HEK293 (cell line): ENCODE measurements around the gene FAM184A.

Experiments used
- CTCF ChIA-PET: fragments of 350-600 bp; formaldehyde crosslinking; extraction: SDS; loops from one replicate; lab custom pipeline; 2021; ENCODE audit warnings: antibody characterized with exemption; lab: Yijun Ruan, JAX
- POLR2A ChIA-PET: fragments of 300-600 bp; formaldehyde crosslinking; extraction: SDS; loops from one replicate; lab custom pipeline; 2020; ENCODE audit warnings: antibody characterized with exemption, inconsistent platforms; lab: Yijun Ruan, JAX
- H3K27ac ChIP-seq: fragments of 200-500 bp; sonication (Bioruptor generic); 2 replicates; pipeline ENCODE4 v1.5.1; 2014; ENCODE audit warnings: low read depth, low read length, control low read depth, inconsistent platforms; ENCODE audit errors: extremely low read depth
- H3K36me3 ChIP-seq, 2 experiments: fragments of 200-500 bp in 1 of 2; sonication (Bioruptor generic) in 1 of 2; 1 replicate in 1 of 2; 2 replicates in 1 of 2; pipeline ENCODE4 v1.5.1; 2014 to 2017; ENCODE audit warnings: inconsistent platforms in 2 of 2, low read length in 2 of 2; ENCODE audit not compliant: control insufficient read depth in 2 of 2, insufficient read depth in 1 of 2
- H3K4me1 ChIP-seq: fragments of 200-500 bp; sonication (Bioruptor generic); 2 replicates; pipeline ENCODE4 v1.5.1; 2014; ENCODE audit warnings: mild to moderate bottlenecking, low read length, inconsistent platforms; ENCODE audit not compliant: control insufficient read depth, insufficient read depth
- H3K4me3 ChIP-seq: 2 replicates; pipeline ENCODE4 v1.5.1; 2011; ENCODE audit warnings: low read depth, mild to moderate bottlenecking, control low read depth, low read length, moderate library complexity
- H3K9me3 ChIP-seq: fragments of 200-500 bp; sonication (Bioruptor generic); 2 replicates; pipeline ENCODE4 v1.5.1; 2014; ENCODE audit warnings: low read depth, low read length, inconsistent platforms; ENCODE audit not compliant: control insufficient read depth, insufficient read depth
- BCL11A ChIP-seq: fragments of 450-650 bp; formaldehyde crosslinking; IDR thresholded peaks from 2 replicates; pipeline ENCODE4 v1.5.1; 2016; ENCODE audit warnings: low read depth, missing biosample characterization, missing genetic modification characterization
- FEZF1 ChIP-seq: fragments of 450-650 bp; formaldehyde crosslinking; IDR thresholded peaks from 2 replicates; pipeline ENCODE4 v1.5.1; 2016; ENCODE audit warnings: missing biosample characterization, missing genetic modification characterization
- GLIS2 ChIP-seq: fragments of 450-650 bp; formaldehyde crosslinking; IDR thresholded peaks from 2 replicates; pipeline ENCODE4 v1.5.1; 2016; ENCODE audit warnings: missing biosample characterization, missing genetic modification characterization
- ZBTB20 ChIP-seq: fragments of 450-650 bp; formaldehyde crosslinking; IDR thresholded peaks from 2 replicates; pipeline ENCODE4 v1.5.1; 2016; ENCODE audit warnings: missing biosample characterization, missing genetic modification characterization
- ZFP41 ChIP-seq: fragments of 450-650 bp; formaldehyde crosslinking; IDR thresholded peaks from 2 replicates; pipeline ENCODE4 v1.5.1; 2016; ENCODE audit warnings: missing biosample characterization, missing genetic modification characterization, borderline replicate concordance
- ZNF174 ChIP-seq: fragments of 450-650 bp; formaldehyde crosslinking; IDR thresholded peaks from 2 replicates; pipeline ENCODE4 v1.5.0; 2017; ENCODE audit warnings: missing biosample characterization, mild to moderate bottlenecking, missing genetic modification characterization
- ZNF223 ChIP-seq: fragments of 450-650 bp; formaldehyde crosslinking; IDR thresholded peaks from 2 replicates; pipeline ENCODE4 v1.5.1; 2016; ENCODE audit warnings: missing biosample characterization, missing genetic modification characterization
- ZNF354C ChIP-seq: fragments of 450-650 bp; formaldehyde crosslinking; IDR thresholded peaks from 2 replicates; pipeline ENCODE4 v1.5.1; 2016; ENCODE audit warnings: missing biosample characterization, missing genetic modification characterization, low read depth, borderline replicate concordance
- ZNF416 ChIP-seq: fragments of 450-650 bp; formaldehyde crosslinking; IDR thresholded peaks from 2 replicates; pipeline ENCODE4 v1.5.1; 2016; ENCODE audit warnings: missing biosample characterization, missing genetic modification characterization
- ZNF426 ChIP-seq: fragments of 450-650 bp; formaldehyde crosslinking; IDR thresholded peaks from 2 replicates; pipeline ENCODE4 v1.5.1; 2017; ENCODE audit warnings: missing biosample characterization, missing genetic modification characterization, mild to moderate bottlenecking, inconsistent platforms, moderate library complexity
- ZNF514 ChIP-seq: fragments of 450-650 bp; formaldehyde crosslinking; IDR thresholded peaks from 2 replicates; pipeline ENCODE4 v1.5.1; 2016; ENCODE audit warnings: missing biosample characterization, missing genetic modification characterization
- ZNF544 ChIP-seq: fragments of 450-650 bp; formaldehyde crosslinking; IDR thresholded peaks from 2 replicates; pipeline ENCODE4 v1.5.0; 2017; ENCODE audit warnings: missing biosample characterization, missing genetic modification characterization
- ZNF624 ChIP-seq: fragments of 450-650 bp; formaldehyde crosslinking; IDR thresholded peaks from 2 replicates; pipeline ENCODE4 v1.5.1; 2017; ENCODE audit warnings: missing biosample characterization, missing genetic modification characterization
- ZNF654 ChIP-seq: fragments of 450-650 bp; formaldehyde crosslinking; IDR thresholded peaks from 2 replicates; pipeline ENCODE4 v1.5.1; 2016; ENCODE audit warnings: low read depth, missing biosample characterization, missing genetic modification characterization
- ZNF76 ChIP-seq: fragments of 450-650 bp; formaldehyde crosslinking; IDR thresholded peaks from 2 replicates; pipeline ENCODE4; 2016; ENCODE audit warnings: low read depth, missing biosample characterization, missing genetic modification characterization, borderline replicate concordance
- TF ChIP-seq, protein P1 (sequence below): fragments of 450-650 bp; formaldehyde crosslinking; IDR thresholded peaks from 2 replicates; pipeline ENCODE4 v1.5.1; 2016; ENCODE audit warnings: missing biosample characterization, missing genetic modification characterization, borderline replicate concordance
- TF ChIP-seq, protein P2 (sequence below): fragments of 450-650 bp; formaldehyde crosslinking; optimal IDR thresholded peaks from 2 replicates; pipeline ENCODE3; 2016; ENCODE audit warnings: missing biosample characterization, mild to moderate bottlenecking, missing genetic modification characterization
- TF ChIP-seq, protein P3 (sequence below): fragments of 450-650 bp; formaldehyde crosslinking; IDR thresholded peaks from 2 replicates; pipeline ENCODE4 v1.5.1; 2016; ENCODE audit warnings: missing biosample characterization, missing genetic modification characterization
- TF ChIP-seq, protein P4 (sequence below): fragments of 450-650 bp; formaldehyde crosslinking; IDR thresholded peaks from 2 replicates; pipeline ENCODE4 v1.5.0; 2017; ENCODE audit warnings: missing biosample characterization, missing genetic modification characterization, borderline replicate concordance

The FAM184A gene

GRCh38 chr6:118959903-118960302 lies 118.6 kb downstream of the FAM184A start:
- CTCF ChIA-PET = interaction anchor here (1.0 to 1.3 kb wide), 2 partner anchors 151 to 170 kb away, joined by 4 to 7 read pairs; no protein-coding TSS in a partner anchor
- TF ChIP-seq ZNF416 (tag by site-specific recombination) (no peak), ZBTB20 (no peak), FEZF1 (tag by site-specific recombination) (no peak), ZNF174 (tag by site-specific recombination) (no peak), GLIS2 (no peak), ZNF514 (tag by site-specific recombination) (no peak), BCL11A (tag by site-specific recombination) (no peak), ZNF654 (tag by site-specific recombination) (no peak)
- TF ChIP-seq, protein P1, sequence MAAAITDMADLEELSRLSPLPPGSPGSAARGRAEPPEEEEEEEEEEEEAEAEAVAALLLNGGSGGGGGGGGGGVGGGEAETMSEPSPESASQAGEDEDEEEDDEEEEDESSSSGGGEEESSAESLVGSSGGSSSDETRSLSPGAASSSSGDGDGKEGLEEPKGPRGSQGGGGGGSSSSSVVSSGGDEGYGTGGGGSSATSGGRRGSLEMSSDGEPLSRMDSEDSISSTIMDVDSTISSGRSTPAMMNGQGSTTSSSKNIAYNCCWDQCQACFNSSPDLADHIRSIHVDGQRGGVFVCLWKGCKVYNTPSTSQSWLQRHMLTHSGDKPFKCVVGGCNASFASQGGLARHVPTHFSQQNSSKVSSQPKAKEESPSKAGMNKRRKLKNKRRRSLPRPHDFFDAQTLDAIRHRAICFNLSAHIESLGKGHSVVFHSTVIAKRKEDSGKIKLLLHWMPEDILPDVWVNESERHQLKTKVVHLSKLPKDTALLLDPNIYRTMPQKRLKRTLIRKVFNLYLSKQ = no peak

GRCh38 chr6:118953391-118953790 lies 125.1 kb downstream of the FAM184A start:
- H3K27ac ChIP-seq = no peak overlapping the region
- ChIA-PET CTCF (interaction anchor here (0.6 to 1.5 kb wide), 4 partner anchors 10 to 157 kb away, joined by 3 to 9 read pairs (median 4); no protein-coding TSS in a partner anchor), POLR2A (no interaction called here)
- no peaks in the 10 kb centered on the region for H3K4me1 ChIP-seq
- TF ChIP-seq ZFP41 (tag by site-specific recombination) = no peak
- TF ChIP-seq ZNF426 (tag by site-specific recombination) = no peak
- no peak for TF ChIP-seq ZNF624 (tag by site-specific recombination)
- TF ChIP-seq ZNF223 (tag by site-specific recombination) = no peak
- H3K9me3 ChIP-seq = no peaks in the 10 kb centered on the region
- H3K4me3 ChIP-seq = no peak overlapping the region
- H3K36me3 ChIP-seq = peaks cover 7 to 8% of the 10 kb centered on the region in 2 experiments; a peak in 2 of 3 replicates

More at GRCh38 chr6:118959903-118960302, 118.6 kb downstream of the FAM184A start:
- Histone ChIP-seq H3K9me3 (no peaks in the 10 kb centered on the region), H3K4me3 (no peak overlapping the region), H3K36me3 (peaks cover 8 to 20% of the 10 kb centered on the region in 2 experiments; a peak in 2 of 3 replicates), H3K27ac (no peak overlapping the region), H3K4me1 (no peaks in the 10 kb centered on the region)
- POLR2A ChIA-PET = no interaction called here

DNA sequence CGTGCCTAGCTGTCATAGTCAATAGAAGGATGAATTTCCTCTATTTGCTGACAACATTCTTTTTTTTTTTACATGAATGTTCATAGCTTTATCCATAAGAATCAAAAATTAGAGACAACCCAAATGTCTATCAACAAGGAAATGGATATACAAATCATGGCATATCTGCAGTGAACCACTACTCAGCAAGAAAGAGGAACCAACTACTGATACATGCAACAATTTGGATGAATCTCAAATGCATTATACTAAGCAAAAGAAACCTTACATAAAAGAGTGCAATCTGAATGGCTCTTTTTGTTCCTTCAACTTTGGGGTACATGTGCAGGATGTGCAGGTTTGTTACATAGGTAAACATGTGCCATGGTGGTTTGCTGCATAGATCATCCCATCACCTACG lies 125.8 kb downstream of the FAM184A start:
- Histone ChIP-seq H3K9me3 (no peaks in the 10 kb centered on the region), H3K27ac (no peak overlapping the region), H3K36me3 (peaks cover 7 to 8% of the 10 kb centered on the region in 2 experiments; a peak in 2 of 3 replicates), H3K4me3 (no peak overlapping the region), H3K4me1 (no peaks in the 10 kb centered on the region)
- POLR2A ChIA-PET = no interaction called here
- TF ChIP-seq ZNF544 (tag by site-specific recombination) (no peak), ZNF76 (no peak), ZNF354C (tag by site-specific recombination) (no peak), BCL11A (tag by site-specific recombination) (no peak)
- TF ChIP-seq, protein P2, sequence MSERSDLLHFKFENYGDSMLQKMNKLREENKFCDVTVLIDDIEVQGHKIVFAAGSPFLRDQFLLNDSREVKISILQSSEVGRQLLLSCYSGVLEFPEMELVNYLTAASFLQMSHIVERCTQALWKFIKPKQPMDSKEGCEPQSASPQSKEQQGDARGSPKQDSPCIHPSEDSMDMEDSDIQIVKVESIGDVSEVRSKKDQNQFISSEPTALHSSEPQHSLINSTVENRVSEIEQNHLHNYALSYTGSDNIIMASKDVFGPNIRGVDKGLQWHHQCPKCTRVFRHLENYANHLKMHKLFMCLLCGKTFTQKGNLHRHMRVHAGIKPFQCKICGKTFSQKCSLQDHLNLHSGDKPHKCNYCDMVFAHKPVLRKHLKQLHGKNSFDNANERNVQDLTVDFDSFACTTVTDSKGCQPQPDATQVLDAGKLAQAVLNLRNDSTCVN (tag by site-specific recombination) = no peak
- TF ChIP-seq, protein P3, sequence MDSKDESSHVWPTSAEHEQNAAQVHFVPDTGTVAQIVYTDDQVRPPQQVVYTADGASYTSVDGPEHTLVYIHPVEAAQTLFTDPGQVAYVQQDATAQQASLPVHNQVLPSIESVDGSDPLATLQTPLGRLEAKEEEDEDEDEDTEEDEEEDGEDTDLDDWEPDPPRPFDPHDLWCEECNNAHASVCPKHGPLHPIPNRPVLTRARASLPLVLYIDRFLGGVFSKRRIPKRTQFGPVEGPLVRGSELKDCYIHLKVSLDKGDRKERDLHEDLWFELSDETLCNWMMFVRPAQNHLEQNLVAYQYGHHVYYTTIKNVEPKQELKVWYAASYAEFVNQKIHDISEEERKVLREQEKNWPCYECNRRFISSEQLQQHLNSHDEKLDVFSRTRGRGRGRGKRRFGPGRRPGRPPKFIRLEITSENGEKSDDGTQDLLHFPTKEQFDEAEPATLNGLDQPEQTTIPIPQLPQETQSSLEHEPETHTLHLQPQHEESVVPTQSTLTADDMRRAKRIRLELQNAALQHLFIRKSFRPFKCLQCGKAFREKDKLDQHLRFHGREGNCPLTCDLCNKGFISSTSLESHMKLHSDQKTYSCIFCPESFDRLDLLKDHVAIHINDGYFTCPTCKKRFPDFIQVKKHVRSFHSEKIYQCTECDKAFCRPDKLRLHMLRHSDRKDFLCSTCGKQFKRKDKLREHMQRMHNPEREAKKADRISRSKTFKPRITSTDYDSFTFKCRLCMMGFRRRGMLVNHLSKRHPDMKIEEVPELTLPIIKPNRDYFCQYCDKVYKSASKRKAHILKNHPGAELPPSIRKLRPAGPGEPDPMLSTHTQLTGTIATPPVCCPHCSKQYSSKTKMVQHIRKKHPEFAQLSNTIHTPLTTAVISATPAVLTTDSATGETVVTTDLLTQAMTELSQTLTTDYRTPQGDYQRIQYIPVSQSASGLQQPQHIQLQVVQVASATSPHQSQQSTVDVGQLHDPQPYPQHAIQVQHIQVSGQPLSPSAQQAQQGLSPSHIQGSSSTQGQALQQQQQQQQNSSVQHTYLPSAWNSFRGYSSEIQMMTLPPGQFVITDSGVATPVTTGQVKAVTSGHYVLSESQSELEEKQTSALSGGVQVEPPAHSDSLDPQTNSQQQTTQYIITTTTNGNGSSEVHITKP (tag by site-specific recombination) = no peak
- TF ChIP-seq, protein P4, sequence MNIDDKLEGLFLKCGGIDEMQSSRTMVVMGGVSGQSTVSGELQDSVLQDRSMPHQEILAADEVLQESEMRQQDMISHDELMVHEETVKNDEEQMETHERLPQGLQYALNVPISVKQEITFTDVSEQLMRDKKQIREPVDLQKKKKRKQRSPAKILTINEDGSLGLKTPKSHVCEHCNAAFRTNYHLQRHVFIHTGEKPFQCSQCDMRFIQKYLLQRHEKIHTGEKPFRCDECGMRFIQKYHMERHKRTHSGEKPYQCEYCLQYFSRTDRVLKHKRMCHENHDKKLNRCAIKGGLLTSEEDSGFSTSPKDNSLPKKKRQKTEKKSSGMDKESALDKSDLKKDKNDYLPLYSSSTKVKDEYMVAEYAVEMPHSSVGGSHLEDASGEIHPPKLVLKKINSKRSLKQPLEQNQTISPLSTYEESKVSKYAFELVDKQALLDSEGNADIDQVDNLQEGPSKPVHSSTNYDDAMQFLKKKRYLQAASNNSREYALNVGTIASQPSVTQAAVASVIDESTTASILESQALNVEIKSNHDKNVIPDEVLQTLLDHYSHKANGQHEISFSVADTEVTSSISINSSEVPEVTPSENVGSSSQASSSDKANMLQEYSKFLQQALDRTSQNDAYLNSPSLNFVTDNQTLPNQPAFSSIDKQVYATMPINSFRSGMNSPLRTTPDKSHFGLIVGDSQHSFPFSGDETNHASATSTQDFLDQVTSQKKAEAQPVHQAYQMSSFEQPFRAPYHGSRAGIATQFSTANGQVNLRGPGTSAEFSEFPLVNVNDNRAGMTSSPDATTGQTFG = no peak
- CTCF ChIA-PET = interaction anchor here (0.6 to 1.5 kb wide), 2 partner anchors 10 to 20 kb away, joined by 3 to 9 read pairs; no protein-coding TSS in a partner anchor
